GM18517 (cell line): ENCODE data around the gene PRRC2C.
A peak's percentile ranks its signal among the peaks of the same experiment; 100 is the strongest.
"Not testable (repeated sequence)": the region's sequence is repeated elsewhere in the genome, so short reads cannot be mapped to it uniquely, and the experiment has no call there.

Source experiments
- ATAC-seq: cut with Tn5 transposase; IDR thresholded peaks from one replicate; pipeline ENCODE4 v1.9.1; 2021; ENCODE audit warnings: mild to moderate bottlenecking, moderate library complexity; ENCODE audit not compliant: unreplicated experiment

The PRRC2C gene

DNA sequence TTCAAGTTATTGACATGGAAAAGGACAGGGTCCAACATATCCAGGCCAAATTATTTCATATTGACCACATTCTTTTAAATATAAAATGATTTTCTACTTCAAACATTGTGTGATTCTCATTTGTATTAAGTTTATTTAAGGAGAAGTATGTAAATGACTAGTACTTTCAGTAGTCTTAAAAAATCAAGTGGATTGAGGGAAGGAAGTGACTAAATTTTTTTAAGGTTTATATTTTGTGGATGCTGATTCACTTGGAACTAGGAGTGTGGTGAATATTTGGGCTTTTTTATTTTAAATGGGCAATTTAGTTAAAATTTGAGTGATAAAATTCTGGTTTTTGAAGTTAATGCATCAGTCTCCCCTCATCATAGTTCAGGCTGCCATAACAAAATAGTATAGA lies 10.1 kb downstream of the PRRC2C start:
- ATAC-seq = no peak

DNA sequence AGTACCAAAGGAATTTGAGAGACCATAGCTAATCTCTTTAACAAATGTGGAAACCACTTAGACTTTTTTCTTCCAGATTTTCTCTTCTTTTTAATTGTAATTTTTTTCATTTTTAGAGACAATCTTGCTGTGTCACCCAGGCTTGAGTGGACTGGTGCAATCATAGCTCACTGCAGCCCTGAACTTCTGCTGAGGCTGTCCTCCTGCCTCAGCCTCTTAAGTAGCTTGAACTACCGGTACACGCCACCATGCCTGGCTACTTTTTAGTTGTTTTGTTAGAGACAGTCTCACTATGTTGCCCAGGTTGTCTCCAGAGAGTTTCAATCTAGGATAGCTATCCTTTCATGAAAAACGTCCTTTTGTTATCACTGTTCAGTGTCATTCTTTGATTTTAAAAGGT lies 15.0 kb downstream of the PRRC2C start:
- no peak for ATAC-seq

DNA sequence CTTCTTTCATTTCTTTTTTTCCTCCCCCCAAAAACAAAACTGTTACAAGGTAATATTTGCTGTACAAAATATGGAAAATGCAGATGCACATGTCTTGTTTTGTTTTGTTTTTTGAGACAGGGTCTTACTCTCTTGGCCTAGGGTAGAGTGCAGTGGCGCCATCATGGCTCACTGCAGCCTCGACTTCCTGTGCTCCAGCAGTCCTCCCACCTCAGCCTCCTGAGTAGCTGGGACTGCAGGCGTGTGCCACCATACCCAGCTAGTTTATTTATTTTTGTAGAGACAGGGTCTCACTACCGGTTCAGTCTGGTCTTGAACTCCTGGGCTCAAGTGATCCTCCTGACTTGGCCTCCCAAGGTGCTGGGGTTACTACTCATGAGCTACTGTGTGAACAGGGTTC lies 15.5 kb downstream of the PRRC2C start:
- no peak for ATAC-seq

DNA sequence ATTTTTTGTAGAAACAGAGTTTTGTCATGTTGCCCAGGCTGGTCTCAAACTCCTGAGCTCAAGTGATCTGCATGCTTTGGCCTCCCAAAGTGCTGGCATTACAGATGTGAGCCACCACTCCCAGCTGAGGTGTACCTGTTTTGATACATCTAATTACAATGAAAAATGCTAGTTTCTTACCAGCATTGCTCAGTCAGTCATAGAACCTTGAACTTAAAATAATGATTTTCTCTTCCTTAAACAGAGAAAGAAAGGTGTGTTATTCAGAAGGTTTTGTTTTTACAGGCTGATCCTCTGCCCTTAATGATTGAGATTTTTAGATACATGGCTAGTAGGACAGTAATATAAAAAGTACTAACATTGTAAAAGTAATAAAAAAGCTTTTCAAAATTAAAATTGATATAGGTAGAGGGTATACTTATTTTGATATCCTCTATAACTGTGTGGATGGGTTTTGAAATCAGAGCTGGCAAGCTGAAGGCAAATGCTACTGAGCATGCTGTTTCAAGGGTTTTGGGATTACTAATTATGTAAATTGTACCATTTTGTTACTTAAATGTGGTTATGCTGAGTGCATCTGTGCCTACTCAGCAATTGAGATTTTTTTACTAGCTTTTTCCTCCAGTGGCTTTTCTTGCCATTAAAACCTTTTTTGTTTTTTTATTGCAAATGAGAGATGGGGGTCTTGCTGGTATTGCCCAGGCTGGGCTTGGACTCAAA lies 16.1 kb downstream of the PRRC2C start:
- peak; percentile 72 for ATAC-seq

DNA sequence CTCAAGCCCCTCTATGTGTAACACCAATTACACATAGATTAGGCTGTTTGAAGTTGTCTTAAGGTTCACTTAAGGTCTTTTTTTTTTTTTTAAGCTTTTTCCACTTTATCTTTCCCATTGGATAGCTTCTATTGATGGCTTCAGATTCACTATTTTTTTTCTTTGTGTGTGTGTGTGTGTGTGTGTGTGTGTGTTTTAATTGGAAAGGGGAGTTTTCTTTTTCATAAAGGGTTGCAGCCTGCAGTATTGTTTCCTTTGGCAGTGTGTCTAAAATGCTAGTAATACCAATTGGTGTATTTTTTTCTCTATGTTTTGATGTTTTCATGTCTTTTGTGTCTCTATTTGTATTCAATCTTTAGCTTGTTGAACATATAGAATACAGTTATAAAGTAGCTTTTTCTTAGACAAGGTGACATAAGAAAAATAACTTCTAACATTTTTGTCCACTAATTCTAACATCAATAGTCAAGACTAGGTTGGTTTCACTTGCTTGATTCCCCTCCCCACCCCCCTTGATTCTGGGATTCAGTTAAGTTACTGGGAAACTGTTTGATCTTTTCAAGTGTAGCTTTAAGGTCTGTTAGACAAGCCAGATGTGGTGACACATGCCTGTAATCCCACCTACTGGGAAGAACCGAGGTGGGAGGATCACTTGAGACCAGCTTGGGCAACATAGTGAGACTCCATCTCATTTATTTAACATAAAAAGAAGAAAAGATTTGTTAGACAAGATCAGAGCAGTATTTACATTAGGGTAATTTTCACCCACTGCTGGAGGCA lies 21.4 kb downstream of the PRRC2C start:
- ATAC-seq = no peak

DNA sequence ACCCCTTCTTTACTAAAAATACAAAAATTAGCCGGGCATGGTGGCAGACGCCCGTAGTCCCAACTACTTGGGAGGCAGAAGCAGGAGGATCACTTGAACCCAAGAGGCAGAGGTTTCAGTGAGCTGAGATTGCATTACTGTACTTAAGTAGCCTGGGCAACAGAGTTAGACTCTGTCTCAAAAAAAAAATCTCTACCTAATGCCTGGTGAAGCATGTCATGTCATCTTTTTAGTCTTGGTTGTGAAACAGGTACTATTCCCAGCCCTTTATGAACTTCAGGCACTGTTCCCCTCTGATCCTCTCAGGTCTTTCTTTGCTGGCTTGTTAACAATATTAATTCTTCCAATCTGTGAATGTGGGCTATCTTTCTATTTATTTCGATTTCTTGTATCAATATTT lies 22.1 kb downstream of the PRRC2C start:
- ATAC-seq = no peak

DNA sequence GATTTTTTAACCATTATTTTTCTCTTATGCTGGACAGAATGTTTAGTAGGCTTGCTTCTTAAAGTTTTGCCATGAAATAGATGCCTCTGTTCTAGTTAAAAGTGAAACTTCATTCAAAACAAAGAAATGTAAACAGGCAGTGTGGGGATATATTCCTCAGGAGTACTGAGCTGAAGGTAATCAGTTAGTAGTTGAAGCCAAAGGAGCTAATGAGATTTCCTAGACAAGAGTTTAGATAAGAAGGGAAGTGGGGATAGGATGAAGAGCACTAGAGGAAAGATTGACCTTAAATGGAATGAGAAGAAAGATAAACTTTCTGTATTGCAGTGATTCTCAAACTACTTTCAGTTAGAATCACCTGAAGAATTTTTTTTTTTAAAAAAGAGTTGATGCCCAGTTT lies 23.9 kb downstream of the PRRC2C start:
- no peak for ATAC-seq

DNA sequence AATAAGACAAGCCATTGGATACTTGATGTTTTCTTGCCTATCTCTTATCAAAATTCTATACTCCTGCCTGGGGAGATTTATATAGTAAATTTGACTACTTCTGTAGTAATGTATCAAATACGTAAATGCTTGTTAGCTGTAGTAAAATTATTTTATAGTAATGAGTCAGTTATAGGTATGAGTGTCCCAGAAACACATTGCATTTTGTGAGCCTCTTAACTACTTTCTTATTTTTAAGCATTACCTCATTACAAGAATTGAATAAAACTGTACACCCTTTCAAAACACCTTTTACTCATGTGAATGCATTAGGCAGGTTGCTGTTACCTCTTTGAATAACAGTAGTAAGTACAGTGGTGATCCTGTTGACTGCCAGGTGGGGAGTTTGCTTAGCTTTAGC lies 28.4 kb downstream of the PRRC2C start:
- no peak for ATAC-seq

DNA sequence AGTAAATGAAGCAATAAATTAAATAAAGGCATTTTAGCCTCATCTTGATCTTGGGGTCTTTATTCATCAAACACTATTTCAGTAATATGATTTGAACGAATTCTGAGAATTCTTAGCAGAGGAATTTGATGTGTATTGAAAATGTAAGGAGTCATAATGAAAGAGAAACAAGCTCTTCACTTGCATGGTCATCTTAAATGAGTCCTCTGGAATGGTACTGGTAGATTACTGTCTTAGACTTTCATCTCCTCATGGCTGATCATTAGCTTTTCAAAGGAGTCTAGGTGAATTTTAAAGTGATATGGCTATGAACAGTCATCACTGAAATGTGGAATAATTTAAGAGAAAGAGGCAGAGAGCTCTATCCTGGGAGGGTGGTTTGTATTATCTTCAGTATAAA lies 30.0 kb downstream of the PRRC2C start:
- ATAC-seq = peak; percentile 61

DNA sequence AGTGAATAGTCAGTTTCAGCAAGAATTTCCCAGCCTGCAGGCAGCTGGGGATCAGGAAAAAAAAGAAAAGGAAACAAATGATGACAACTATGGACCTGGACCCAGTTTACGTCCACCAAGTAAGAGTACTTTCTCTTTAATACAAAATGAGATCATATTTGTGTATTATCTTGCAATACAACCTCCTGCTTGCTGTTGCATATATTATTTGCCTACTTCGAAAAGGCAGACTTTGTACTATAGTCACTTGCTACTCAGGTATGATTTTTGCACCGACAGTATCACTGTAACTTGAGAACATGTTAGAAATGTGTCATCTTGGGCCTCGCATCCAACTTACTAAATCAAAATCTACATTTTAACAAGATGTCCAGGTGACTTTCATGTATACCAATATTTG lies 30.4 kb downstream of the PRRC2C start:
- no peak for ATAC-seq

DNA sequence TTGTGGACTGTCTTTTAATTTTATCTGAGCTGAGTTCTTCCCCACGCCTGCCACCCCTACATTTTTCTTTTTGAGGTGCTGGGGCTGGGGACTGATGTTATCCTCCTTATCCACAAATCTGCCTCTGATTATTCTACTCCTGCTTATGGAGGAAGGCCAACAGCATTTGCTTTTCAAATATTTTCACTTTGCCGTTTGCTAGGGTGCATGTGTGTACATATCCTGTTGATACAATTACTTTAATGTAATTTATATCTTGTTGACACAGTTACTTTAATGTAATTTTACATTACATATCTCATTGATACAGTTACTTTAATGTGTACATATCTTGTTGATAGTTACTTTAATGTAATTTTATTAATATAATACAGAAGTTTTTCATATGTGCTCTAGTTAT lies 36.2 kb downstream of the PRRC2C start:
- no peak for ATAC-seq

DNA sequence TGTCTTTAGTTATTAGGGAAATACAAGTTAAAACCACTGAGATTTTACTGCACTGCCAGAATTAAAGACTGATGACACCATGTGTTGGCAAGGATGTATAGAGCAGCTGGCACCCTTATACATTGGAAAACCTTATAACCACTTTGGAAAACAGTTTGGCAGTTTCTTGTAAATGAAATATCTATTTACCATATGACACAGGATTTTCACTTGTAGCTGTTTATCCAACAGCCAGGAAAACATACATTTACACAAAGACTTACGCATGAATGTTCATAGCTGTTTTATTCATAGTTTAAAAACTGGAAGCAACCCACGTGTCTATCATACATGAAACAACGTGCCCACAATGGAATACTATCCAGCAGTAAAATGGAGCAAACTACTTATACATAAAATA lies 45.3 kb downstream of the PRRC2C start:
- ATAC-seq = no peak

DNA sequence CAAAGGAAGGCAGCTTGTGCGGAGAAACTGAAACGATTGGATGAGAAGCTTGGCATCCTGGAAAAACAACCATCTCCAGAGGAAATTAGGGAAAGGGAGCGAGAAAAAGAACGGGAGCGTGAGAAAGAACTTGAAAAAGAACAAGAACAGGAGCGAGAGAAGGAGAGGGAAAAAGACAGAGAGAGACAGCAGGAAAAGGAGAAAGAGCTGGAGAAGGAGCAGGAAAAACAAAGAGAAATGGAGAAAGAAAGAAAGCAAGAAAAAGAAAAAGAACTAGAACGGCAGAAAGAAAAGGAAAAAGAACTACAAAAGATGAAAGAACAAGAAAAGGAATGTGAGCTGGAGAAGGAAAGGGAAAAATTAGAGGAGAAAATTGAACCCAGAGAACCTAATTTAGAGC lies 47.2 kb downstream of the PRRC2C start:
- ATAC-seq = no peak

DNA sequence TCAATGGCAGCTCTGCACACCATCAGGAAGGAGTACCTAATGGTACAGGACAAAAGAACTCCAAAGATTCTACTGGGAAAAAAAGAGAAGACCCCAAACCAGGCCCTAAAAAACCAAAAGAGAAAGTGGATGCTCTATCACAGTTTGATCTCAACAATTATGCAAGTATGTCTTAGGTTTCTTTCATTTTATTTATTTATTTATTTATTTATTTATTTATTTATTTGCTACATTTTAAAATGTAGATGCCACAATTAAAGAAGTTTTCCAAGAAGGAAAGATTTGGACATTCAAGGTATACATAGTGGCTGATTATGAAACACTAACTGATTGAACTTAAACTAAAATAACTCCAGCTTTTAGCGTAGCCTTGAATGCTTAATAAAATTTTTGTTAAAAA lies 60.2 kb downstream of the PRRC2C start:
- ATAC-seq = no peak

DNA sequence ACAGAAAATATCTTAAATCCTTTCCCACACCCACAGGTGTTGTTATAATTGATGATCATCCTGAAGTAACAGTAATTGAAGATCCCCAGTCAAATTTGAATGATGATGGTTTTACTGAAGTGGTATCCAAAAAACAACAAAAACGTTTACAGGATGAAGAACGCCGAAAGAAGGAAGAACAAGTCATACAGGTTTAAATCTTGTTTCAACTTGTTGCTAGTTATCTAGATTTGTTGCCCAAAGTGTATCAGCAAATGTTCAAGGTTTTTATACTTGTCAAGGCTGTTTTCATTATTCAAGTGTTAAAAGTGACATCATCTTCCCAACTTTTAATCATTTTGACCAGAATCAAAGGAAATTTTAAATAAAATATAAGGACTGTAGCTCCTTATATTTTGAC lies 64.7 kb downstream of the PRRC2C start:
- no peak for ATAC-seq

DNA sequence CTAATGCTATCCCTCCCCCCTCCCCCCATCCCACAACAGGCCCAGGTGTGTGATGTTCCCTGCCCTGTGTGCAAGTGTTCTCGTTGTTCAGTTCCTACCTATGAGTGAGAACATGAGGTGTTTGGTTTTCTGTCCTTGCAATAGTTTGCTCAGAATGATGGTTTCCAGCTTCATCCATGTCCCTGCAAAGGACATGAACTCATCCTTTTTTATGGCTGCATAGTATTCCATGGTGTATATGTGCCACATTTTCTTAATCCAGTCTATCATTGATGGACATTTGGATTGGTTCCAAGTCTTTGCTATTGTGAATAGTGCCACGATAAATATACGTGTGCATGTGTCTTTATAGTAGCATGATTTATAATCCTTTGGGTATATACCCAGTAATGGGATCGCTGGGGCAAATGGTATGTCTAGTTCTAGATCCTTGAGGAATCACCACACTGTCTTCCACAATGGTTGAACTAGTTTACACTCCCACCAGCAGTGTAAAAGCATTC lies 65.3 kb downstream of the PRRC2C start:
- not testable (repeated sequence) for ATAC-seq

DNA sequence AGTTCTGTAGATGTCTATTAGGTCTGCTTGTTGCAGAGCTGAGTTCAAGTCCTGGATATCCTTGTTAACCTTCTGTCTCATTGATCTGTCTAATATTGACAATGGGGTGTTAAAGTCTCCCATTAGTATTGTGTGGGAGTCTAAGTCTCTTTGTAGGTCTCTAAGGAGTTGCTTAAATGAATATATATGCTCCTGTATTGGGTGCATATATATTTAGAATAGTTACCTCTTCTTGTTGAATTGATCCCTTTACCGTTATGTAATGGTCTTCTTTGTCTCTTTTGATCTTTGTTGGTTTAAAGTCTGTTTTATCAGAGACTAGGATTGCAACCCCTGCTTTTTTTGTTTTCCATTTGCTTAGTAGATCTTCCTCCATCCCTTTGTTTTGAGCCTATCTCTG lies 68.6 kb downstream of the PRRC2C start:
- ATAC-seq = not testable (repeated sequence)

DNA sequence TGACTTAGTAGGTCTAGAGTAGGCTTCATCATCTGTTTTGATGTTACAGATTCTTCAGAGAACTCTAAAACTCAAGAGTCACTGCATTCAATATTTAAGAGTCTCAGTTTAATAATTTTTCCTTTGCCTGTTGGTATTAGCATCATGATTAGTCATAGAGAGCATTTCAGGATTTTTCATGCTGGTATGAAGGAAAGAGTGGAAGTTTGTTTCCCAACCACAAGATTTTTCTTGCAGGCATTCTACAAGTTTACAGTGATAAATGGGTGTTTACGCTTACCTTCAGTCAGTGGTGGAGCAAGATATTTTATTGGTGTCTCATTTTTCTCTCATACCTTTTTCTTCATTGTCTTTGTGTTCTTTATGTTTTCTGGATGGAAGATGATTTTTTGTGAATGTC lies 78.3 kb downstream of the PRRC2C start:
- ATAC-seq = no peak

DNA sequence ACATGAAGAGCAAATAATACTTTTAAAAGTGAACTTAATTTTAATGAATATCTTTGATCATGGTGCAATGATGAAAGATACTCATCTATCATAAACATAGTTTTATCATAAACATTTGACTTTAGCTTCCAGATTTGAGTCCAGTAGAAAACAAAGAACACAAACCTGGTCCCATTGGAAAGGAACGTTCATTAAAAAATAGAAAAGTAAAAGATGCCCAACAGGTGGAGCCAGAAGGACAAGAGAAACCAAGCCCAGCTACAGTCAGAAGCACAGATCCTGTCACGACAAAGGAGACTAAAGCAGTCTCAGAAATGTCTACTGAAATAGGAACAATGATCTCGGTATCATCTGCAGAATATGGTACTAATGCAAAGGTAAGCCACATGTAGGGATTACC lies 81.1 kb downstream of the PRRC2C start:
- no peak for ATAC-seq

DNA sequence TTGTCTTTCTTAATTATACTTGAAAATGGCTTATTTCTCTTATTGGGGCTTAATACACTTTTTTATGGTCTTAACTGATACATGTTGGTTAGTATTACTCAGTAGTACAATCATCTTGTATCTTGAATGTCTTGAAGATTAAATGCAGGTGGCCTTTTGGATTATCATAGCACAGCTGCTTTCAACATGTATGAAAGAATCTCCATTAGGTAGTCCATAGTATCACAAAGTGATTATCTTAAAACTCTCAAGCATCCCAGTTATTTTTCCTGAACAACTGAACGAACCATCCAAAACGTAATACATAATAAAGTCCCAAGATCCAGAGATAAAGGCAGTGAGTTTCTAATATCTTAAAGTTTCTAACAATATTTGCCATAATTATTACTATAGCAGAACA lies 85.0 kb downstream of the PRRC2C start:
- no peak for ATAC-seq

DNA sequence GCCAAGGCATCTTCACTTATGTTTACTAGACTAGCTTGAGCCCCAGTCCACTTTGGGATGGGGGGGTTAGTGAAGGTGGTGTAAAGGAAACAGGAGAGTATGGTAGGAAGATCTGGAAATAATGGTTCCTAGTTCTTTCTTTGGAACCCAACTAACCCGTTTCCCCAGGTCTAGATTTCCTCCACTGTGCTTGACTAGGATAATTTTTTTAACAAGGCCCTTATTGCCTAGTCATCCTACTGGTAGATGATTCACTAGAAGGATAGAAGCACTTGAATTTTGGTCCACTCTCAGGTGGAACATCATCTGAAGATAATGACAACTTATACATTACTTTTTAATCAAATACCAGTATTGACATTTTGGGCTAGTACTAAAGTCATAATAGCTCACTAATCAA lies 90.8 kb downstream of the PRRC2C start:
- no peak for ATAC-seq

DNA sequence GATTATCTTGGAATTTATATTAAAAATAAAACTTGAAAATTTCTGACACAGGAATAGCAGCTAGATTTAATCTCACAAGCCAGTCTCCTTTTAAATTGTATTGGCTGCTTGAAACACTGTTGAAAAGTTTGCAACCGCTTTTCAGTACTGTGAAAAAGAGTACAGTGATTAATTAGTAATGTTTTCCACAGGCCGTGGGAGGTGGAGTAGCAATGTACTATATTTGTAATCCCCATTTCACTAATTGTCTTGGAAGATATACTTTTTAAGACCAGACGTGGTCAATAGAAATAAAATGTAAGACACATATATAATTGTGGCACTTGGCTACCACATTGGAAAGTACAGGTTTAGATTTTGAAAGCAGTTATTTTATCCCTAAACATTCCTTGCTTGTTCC lies 95.9 kb downstream of the PRRC2C start:
- ATAC-seq = no peak
